ENCODE measurements around the gene CHST11.

Gene CHST11

GRCh38 chr12:104654665-104655609 lies 198.2 kb downstream of the CHST11 start:
- DNase-seq (ENCODE audit: low spot score): no peak

GRCh38 chr12:104656383-104656782 lies 199.6 kb downstream of the CHST11 start:
- no peak for DNase-seq (ENCODE audit: low spot score)

DNA sequence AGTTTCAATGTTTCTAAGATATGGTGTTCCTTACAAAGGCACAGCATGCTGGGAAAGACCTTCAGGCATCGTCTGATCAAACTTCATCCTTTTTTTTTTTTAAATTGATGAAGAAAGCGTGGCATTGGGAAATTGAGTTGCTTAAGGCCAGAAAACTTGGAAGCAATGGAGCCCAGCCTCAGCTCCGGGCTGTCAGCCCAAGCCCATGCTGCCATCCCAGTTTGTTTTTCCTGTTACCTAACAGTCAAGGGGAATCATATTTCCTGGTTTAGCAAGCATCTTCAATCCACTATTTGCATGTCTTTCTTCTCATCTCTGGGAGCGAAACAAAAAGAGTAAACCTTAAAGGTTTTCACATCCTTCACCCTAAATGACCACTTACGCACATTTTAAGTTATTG lies 200.2 kb downstream of the CHST11 start:
- DNase-seq (ENCODE audit: low spot score): no peak

DNA sequence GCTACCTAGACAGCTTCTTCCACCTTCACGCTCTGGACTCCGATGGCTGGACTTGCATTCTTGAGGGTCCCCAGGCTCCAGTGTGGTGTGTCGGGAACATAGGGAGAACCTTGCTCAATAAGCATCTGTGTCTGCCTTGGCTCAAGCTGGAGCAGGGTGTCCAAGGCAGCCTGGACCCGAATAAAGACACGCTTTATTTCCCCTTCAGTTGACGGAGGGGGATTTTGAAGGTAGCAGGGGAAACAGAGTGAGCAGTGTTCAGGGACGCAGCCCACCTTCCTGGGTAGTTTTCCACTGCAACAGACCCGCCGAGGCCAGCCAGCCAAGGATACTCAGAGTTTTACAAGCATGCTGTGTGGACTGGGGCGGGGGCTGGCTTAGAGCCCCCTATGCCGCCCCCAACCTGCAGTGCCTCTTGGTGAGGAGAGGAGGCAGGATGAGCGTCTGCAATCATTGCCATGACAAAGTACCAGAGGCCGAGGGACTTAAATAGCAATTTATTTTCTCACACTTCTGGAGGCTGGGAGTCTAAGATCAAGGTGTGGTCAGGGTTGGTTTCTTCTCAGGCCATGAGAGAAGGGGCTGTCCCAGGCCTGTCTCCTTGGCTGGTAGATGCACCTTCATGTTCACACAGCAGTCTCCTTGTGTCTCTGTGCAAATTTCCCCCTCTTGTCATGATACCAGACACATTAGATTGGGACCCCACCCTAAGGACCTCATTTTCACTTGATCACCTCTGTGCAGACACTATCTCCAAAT lies 201.2 kb downstream of the CHST11 start:
- no peak for DNase-seq (ENCODE audit: low spot score)

DNA sequence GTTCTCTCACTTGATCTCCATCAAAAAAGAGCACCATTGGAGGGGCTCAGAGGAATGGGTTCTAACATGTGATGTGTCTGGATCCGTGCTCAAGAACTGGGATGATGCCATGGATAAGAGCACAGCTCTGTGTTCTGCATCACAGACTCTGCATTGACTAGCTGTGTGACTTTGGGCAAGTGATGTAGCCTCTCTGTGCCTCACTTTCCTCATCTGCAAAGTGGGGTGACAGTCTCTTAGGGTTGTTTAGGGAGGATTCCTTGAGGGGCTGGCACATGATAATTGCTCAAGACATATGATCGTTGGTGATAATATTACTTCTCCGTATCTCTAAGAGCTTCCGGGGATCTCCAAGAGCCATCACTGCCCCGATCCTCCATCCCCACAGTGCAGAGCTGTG lies 202.3 kb downstream of the CHST11 start:
- DNase-seq (ENCODE audit: low spot score): no peak

- DNase-seq (ENCODE audit: low spot score): no peak
Observed at GRCh38 chr12:104662203-104662602, 205.5 kb downstream of the CHST11 start.

GRCh38 chr12:104662908-104663307 lies 206.2 kb downstream of the CHST11 start:
- DNase-seq (ENCODE audit: low spot score): no peak

- DNase-seq (ENCODE audit: low spot score): no peak
Observed at GRCh38 chr12:104664351-104664750, 207.6 kb downstream of the CHST11 start.

GRCh38 chr12:104665296-104665695 lies 208.5 kb downstream of the CHST11 start:
- no peak for DNase-seq (ENCODE audit: low spot score)

DNA sequence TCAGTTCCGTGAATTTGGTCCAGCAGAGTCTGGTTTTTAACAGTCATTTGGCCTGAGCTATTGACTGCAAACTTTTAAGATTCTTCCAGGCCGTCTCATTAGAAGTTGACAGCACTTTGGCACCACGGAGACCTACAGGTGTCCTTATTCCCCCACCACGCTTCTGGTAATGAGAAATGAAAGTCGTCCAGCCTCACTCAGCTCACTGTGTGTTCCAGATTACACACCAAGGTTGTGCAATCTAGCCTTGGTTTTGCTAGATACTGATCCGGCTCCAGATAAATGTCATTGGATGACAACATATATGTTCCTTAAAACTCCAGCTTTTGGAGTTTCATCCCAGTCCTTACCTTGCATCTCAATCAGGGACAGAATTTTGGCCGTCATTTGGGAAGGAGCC lies 210.4 kb downstream of the CHST11 start:
- no peak for DNase-seq (ENCODE audit: low spot score)

DNA sequence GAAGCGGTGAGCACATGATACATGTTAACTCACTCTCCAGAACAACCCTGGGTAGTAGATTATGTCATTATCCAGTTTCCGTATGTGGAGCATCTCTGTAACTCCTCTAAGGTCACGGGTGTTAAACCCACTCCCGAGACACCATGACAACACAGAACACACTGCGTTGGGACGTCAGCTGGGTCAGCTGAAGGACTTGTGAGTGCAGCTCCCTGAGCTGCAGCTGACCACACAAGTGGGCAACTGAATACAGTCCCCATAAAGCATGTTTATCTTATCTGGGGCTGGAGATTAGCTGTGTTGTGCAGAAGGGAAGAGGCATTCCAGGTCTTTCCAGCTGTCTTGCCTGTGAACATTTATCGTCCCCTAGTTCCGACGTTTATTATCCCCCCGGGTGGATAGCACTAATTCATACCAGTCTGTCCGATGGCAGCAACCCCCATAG lies 211.5 kb downstream of the CHST11 start:
- DNase-seq (ENCODE audit: low spot score): no peak

DNA sequence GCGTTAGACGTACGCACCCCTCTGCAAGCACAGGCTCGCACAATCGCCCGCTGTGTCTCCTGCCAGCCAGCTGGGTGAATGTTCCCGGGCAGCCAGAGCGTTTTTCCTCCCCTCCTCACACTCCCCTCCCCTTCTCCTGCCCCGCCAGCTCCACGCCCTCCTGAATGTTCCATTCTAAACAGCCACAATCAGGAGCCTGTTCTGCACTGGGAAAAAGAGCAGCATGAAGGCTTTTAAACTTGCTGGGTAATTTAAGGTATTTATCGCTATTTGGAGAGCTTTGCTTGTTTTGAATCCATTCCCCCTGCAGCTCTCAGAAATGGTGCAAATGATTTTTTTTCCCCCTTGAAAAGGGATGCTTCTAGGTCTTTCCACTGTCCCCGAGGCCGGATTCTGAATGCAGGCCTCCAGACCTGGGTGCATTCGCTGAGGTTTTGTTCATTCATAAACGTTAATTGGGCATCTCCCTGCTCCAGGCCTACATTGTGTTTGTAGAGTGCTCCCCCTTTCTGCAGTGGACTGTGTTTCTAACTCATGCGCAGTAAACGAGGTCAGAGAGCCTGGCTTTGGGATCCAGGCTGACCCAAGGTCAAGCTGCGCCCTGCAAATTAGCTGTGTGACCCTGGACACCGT lies 212.5 kb downstream of the CHST11 start:
- no peak for DNase-seq (ENCODE audit: low spot score)

DNA sequence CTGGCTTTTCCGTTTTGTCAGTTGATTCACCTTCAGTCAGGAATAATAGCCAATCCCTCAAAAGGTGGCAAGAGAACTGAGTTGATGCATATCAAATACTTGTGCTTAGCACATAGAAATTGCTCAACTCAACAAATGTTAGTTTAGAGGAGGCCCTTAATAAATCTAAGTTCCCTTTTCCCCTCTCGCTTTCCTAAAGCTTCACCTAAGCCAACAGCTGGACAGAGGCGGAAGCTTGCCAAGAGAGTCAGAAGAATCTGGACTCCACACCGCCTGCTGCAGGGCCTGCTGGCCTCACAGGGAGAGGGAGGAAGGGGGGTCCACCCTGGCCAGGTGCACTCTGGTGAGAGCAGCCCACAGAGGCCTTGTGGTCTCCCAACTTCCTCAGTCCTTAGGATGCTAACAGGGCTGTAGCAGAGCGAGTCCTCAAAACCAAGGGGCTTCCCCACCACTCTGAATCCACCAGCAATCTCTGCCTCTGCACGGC lies 213.1 kb downstream of the CHST11 start:
- no peak for DNase-seq (ENCODE audit: low spot score)

- DNase-seq (ENCODE audit: low spot score): no peak
Observed at GRCh38 chr12:104670439-104671408, 214.0 kb downstream of the CHST11 start.

GRCh38 chr12:104671409-104672095 lies 214.8 kb downstream of the CHST11 start:
- peak; percentile 76 for DNase-seq (ENCODE audit: low spot score)

DNA sequence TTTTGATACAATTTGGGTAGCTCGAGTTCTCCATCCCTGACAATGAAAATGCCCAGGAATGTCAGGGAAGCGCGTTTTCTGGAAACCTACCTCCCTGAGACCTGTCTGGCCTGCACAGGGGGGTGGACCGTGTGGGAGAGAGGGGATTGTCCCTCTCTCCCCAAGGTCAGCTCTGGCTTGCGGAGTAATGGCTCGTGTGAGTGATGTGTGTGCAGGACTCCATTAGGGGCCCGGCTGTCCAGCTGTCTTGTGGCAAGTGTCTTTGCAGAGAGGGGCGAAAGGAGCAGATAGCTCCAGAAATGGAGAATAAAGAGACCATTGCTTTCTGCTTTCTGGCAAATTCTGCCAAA lies 215.3 kb downstream of the CHST11 start:
- no peak for DNase-seq (ENCODE audit: low spot score)

DNA sequence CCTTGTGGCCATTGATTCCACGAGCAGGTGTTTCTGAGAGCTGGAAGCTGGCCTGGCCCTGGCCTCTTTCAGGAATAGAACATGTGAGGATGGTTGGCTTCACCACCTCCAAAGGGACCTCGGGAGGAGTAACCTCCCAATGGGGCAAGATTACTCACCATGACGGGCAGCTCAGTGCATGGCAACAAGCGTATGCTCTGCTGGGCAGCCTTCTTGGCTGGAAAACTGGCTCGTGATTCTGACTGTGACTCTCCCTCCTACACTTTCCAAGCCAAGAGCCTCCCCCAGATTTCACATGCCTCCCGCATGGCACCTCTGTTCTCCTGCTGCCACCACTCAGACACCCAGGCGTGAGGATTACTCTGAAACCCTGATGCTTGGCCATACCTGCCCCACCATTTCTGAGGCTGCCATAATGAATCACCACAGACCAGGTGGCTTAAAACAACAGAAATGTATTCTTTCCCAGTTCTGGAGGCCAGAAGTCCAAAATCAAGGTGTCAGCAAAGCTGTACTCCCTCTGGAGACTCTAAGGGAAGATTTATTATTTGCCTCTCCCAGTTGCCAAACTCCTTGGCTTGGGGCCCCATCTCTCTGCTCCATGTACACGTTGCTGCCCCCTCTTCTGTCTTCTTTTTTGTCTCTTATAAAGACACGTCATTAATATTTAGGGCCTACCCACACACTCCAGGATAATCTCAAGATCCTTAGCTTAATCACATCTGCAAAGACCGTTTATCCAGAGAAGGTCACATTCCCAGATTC lies 215.9 kb downstream of the CHST11 start:
- no peak for DNase-seq (ENCODE audit: low spot score)

GRCh38 chr12:104673294-104673693 lies 216.5 kb downstream of the CHST11 start:
- no peak for DNase-seq (ENCODE audit: low spot score)

GRCh38 chr12:104673696-104674482 lies 217.1 kb downstream of the CHST11 start:
- no peak for DNase-seq (ENCODE audit: low spot score)
